ENCODE results near the gene LRFN2.

GRCh38 chr6:40476673-40477072 lies 110.5 kb downstream of the LRFN2 start:
- no peak for TF ChIP-seq CTCF (optimal IDR thresholded peaks at IDR 0.05 in 1 of 3, IDR thresholded peaks at IDR 0.05 in 1 of 3, conservative IDR thresholded peaks at IDR 0.05 in 1 of 3; ENCODE audit: extremely low read depth in 1 of 3, insufficient read depth in 2 of 3, low read length in 3 of 3)
- TF ChIP-seq EZH2 (IDR thresholded peaks at IDR 0.05; ENCODE audit: low read length), result no peak
